HG03095 (cell line): Measurements from ENCODE around the gene VPS26C.
"Not testable (repeated sequence)": the region's sequence is repeated elsewhere in the genome, so short reads cannot be mapped to it uniquely, and the experiment has no call there.

Experiments
- ATAC-seq: cut with Tn5 transposase; IDR thresholded peaks from one replicate; pipeline ENCODE4 v1.9.1; 2021; ENCODE audit warnings: moderate library complexity; ENCODE audit not compliant: unreplicated experiment

VPS26C gene

DNA sequence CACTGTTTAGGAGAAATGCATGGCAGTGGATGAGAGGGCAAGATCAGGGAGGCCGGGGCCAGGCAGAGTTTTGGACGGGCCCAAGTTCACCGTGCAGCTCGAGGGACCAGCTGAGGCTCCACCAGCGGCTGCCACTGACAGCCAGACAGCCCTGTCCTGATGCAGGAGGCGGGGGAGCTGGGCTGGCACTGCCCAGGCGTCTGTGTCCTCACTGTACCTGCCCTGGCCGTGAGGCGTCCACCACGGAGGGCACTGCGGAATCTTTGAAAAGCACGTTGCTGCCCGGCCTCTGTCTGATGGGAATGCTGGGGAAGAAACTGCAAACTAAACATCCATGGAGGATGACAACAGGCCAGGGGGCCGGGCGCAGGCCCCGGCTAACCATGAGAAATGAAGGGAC lies 35.5 kb downstream of the VPS26C start:
- no peak for ATAC-seq

DNA sequence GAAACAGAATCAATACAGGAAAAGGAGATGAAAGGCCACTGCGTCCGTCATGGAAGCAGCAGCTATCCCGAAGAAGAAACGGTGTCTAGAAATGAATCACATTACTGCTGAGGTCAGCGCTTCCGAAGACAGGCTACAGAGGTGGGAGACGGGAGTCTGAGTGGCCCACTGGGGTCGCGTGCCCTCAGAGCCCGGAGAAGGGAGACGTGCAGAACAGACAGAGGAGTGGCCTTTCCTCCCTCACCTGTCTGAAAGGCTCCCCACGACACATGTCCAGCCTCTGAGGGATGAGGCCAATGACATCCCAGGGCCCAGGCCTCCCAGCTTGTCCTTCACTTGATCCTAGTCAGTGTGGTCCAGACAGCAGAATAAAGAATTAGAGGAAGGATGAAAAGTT lies 35.9 kb downstream of the VPS26C start:
- no peak for ATAC-seq

DNA sequence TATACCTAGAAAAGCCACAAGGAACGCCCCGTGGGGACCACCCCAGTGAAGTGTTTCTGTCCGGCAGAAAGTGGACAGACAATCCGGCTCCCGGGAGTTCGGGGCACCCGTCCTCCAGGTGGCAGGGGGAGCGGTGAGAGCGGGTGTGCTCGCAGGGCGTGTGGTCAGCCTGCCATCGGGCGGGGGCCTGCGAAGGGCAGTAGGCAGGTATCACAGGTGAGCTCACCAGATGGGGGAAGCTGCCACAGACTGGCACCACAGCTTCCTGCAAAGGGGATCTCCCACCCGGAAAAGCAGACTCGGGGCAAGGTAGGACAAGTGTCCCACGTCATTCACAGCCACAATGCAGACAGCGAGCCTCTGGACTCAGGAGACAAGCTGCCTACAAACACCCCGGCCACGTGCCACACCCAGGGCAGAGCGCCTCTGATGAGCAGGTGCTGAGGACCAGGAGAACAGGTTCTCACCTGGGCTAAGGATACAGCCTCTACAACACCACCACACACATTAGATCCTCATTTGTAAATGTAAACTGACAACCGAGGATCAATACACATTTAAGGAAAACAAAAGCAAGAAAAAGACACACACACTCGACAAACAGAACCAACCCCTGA lies 36.4 kb downstream of the VPS26C start:
- ATAC-seq: no peak

DNA sequence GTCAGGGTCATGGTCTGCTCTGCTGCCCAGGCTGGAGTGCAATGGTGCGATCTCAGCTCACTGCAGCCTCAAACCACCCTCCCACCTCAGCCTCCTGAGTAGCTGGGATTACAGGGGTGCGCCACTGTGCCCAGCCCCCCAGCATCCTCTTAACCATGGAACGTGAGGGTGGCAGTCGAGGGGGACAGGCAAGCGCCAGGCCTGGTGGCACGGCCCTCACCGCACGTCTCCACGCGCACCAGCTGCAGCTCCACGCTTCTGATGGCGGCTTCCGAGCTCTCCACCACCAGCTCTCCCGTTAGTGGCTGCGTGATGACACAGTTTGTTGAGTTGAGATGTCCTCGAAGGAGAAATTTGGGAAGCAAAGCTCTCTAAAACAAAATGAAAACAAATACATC lies 39.1 kb downstream of the VPS26C start:
- ATAC-seq: no peak

DNA sequence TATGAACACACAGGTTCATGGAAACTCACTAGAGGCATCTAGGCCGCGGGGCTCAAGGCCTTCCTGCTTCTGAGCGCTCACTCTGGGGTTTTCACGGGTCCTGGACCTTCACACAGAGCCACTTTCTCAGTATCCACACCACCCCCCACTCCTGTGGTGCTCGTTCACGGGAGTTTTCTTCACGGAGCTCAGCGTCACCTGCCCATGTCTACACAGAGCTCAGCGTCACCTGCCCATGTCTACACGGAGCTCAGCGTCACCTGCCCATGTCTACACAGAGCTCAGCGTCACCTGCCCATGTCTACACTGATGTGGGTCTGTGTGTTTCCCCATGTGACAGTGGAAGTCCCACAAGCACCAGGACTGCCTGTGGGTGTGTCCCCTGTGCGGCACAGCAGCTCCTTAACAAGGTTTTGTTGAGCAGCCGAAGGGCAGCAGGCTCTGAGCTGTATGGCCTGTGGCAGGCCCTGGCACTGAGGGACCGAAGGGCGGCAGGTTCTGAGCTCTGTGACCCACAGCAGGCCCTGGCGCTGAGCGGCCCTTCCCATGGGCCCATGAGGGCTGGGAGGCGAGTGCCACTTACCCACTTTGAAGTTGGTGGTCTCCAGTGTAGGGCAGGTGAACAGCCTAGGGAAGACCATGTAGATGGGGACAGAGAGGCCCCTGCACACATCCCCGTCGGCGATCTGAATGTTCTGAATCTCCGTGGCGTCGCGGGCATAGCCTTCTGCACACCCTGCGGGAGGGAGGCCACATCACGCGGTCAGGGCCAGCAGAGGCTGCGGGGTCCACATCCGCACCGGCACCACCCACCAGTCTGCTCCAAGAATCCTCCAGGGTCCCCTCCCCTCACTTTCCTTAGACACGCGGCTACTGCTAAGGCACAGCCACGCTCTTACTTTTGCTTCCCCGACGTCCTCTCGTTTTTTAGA lies 39.8 kb downstream of the VPS26C start:
- ATAC-seq: no peak

DNA sequence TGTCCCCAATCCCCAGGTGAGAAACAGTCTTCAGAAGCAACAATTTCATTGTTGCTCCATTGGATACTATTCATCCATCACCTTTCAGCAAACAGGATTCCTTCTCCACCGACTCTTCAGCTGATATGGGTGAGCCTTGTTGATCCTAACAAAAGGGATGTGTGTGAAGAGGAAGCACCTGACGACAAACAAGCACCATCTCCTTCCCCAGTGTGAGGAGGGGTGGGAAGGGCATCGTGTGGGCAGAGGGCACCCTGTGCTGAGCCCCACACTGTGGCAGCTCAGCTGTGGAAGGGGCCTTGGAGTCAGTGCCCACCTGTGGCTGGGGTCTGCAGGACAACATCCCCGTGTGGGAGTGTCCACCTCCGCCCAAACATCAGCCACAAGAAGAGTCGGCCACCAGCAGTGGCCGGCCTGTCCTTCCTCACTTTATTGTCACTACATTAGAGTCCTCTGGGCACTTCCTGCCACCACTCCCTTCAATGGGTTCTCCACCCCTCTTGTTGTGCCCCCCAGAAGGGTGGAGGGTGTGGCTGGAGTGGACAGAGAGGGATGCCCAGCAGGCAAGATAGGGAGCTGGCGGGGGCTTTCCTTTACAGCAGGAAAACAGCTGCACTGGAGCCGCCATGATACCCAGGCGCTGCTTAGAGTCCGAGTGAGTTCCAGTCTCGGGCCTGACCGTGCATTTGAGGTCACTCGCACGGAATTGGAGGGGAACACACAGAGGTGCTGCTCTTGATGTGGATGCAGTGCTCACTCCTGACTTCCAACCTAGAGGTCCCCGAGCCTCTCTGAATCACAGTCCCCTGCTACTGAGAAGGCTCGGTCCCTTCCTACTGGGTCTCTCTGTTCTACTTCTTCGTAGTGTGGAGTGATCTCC lies 40.9 kb downstream of the VPS26C start:
- no peak for ATAC-seq

DNA sequence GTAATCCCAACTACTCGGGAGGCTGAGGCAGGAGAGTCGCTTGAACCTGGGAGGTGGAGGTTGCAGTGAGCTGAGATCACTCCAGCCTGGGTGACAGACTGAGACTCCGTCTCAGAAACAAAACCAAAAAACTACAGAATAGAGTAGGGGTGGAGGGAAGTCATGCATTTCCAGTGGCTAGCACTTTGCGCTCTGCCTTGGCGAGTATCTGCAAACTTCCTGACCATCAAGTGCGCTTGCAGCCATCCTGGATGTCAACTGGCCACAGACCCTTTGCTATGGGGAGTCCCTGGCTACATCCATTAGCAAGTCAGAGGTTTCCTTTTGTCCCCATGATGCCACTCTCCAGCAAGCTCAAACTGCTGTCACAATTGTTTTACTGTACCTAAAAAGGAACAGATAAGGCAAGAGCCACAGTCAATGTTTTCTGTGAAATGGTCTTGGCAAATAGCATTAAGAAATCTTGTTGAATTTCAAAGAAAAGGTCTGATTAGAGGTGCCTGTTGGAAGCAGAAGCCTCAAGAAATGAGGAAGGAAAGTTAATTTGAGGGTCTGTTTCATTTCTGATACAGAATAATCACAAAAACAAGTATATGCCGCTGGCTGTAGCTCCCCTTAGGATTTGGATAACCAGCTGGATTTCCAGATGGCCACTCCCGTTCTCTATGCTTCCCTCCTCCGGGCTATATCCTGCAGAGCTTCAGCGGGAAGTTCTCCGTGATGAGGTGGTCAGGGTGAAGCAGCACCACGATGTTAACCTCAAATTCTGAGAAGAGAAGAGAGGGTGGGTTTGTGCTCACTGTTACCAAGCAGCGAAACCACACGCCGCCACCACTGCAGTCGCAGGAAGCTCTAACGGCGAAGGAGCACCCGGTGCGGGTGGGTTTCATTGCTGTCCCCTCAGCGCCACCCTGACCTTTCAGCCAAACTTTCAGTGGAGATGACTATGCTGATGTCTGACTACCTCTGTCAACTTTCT lies 42.0 kb downstream of the VPS26C start:
- ATAC-seq: no peak

DNA sequence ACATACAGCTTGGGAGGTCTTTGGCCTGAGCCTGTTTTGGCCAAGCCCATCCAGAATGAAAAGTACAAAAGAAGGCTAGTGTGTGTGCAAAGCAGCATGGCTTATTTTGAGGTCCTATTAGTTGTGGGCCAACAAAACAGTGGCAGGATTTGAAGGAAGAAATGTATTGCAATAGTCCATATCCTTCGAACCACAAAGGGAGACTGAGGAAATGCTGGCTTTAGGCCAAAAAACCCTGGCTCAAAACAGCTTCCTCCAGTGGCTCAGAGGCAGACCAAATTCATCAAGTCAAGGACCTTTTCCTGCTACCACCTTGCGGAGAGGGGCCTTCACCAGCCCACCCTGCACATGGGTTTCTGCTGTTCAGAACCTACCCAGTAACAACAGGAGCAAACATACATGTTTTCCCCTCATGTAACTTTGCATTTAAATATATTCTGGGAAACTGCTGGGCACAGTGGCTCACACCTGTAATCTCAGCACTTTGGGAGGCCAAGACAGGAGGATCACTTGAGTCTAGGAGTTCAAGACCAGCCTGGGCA lies 43.3 kb downstream of the VPS26C start:
- ATAC-seq: no peak

DNA sequence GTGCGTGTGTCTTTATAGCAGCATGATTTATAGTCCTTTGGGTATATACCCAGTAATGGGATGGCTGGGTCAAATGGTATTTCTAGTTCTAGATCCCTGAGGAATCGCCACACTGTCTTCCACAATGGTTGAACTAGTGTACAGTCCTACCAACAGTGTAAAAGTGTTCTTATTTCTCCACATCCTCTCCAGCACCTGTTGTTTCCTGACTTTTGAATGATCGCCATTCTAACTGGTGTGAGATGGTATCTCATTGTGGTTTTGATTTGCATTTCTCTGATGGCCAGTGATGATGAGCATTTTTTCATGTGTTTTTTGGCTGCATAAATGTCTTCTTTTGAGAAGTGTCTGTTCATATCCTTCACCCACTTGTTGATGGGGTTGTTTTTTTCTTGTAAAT lies 44.9 kb downstream of the VPS26C start:
- not testable (repeated sequence) for ATAC-seq

DNA sequence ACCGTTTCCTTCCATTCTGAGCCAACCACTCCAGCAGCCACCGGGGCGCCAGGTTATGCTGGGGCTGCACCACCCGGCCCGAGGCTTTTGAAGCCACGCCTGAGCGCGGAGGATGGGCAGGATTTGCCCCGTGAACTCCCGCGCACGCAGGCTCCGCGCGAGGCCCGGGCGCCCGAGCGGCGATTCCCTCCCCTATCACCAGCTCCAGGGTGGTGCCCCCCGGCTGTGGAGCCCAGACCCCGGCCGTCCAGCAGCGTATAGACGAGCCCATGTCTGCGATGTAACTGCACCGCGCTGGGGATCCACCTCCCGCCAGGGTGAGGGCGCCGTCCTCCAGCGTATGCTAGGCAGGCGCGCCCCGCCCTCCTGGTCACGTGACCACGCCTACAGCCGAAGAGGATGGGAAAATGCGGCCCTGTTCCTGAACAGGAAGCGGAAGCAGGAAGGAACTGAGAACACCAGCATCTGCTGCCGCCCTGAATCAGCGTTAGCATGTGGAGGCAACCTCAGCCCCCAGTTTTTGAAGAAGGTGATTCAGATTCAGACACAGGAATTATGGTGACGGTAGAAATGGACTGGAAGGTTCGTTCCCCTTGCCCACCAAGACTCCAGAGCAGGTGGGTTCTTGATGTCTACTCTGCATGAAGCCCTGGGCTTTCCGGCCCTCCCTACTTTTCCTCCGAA lies 46.0 kb downstream of the VPS26C start:
- ATAC-seq: peak; percentile 84

DNA sequence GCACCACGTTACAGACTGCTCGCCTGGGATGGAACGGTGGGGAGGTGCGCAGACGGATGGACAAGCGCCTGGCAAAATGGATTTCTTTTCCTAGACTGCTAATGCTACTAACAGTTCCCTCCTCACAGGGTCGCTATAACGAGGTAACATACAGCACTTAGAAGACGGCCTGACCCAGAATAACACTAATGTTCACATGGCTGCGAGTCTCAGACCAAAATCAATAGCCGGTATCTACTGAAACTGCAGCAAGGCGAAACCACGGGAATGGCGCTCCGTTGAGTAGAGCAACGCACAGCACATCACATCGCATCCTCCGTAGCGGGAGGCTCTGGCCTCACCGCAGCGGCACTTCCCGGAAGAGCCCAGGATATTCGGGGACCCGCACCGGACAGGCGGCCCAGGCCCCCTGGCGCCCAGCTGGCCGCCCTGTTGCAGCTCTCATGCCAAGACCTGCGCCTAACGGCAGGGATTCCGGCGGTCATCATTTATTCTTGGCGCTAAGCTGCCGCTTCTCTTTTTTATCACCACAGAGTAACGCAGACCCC lies 46.6 kb downstream of the VPS26C start:
- ATAC-seq: peak; percentile 31

DNA sequence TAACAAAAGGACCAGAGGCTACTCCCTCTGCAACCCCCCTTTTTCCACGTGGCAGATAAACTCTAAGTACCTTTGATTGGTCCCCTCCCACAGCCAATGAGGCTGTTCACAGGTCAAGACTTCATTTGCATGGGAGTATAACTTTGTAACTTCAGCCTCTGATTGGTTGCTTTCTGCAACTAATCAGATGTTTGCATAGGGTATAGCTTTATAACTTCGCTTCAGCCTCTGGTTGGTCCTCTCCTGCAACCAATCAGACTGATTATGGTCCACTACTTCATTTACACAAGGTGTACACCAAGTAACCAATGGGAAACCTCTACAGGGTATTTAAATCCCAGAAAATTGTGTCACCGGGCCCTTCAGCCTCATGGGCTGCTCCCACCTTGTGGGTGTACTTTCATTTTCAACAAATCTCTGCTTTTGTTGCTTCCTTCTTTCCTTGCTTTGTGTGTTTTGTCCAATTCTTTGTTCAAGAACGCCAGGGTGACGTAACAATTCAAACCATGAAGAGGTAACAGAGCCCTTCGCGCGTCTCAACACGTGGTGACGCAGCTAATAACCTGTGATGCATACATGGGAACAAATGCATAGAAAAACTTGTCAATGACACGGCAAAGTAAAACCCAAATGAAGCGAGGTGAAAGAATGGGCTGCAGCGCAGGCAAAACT lies 47.2 kb downstream of the VPS26C start:
- ATAC-seq: no peak

DNA sequence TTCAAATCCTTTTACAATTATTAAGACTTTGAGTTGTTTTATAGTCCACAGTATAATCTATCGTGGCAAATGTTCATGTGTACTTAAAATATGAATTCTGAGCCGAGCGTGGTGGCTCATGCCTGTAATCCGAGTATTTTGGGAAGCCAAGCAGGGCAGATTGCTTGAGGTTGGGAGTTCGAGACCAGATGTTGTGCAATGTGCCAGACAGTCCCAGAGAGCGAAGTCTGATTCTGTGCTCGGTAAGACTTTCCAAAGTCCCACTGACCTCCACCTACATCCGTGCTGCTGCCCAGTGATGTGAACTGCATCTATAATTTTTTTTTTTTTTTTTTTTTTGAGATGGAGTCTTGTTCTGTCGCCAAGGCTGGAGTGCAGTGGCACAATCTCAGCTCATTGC lies 52.2 kb downstream of the VPS26C start:
- ATAC-seq: no peak

DNA sequence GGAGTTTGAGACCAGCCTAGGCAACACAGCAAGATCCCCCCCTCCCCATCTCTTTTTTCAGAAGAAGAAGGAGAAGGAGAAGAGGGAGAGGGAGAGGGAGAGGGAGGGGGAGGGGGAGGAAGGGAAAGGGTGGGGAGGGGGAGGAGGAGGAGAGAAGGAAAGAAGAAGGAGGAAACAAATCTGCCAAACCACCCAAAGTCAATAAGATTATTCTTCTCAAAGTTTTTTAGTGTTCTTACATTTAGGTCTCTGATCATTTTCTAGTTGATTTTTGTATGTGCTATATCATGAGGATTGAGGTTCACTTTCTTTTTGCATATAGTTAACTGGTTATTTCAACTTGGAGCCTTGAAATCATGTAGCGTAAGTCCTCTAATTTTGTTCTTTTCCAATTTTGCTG lies 56.3 kb downstream of the VPS26C start:
- no peak for ATAC-seq

DNA sequence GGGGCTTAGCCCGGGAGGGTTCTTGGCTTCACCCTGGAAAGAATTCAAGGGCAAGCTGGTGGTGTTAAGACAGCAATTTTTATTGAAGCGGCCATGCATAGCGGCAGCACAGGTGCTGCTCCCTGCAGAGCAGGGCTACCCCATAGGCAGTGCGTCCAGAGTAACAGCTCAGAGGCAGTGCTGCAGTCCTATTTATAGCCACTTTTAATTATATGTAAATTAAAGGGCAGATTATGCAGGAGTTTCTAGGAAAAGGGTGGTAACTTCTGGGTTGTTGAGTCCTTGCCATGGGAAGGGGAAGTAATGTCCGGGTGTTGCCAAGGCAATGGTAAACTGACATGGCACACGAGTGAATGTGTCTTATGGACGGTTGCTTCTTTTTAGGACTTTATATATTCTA lies 57.0 kb downstream of the VPS26C start:
- ATAC-seq: no peak

DNA sequence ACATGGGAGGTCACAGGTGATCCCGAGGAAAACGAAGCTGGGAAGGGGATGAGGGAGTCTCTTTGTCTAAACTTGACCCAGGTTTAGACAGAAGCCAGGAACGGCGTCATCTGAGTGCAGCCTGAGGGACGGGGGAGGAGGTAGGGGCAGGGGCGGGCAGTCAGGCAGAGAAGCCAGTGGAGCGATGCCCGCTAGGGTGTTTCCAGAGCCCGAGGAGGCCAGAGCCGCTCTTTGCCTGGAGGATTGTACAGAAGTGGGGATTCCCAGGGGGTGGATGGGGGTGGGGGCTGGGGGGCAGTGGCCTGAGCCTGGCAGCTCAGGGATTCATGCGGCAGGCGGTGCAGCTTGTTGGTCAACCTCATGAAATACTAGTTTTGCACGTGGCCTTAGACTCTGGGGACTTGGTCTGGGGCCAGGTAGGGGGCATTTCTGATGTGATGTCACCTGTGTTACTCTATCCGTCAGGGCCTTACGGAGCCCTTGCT lies 58.4 kb downstream of the VPS26C start:
- peak; percentile 26 for ATAC-seq

DNA sequence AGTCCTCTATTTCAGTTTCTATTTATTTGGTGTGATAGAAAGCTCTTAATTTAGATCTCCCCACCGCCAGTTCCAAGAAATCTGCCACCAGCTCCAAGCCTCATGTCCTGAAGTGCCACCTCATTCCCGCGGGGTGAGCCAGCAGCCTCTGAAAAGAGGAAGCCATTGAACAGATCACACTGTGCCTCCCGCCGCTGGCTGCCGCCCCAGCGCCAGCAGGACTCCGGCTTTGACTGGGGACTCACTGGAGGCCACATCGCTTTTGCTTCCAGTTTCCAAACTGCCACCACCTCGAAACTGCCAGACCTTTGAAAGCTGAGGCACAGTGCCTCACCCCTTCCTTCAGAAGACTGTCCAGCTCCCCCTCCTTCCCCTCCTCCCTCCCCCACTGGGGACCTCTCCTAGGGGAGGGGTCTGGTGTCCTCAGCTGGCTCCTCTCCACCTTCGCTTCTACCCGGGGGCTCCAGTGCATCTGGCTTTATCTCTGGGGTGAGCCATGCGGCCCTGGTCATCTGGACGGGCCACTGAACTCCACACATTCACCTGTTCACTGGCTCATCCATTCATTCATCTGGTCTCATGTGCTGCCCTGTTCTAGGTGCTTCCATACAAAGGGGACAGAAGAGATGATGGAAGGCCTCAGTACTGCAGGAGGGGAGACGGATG lies 58.9 kb downstream of the VPS26C start:
- peak; percentile 60 for ATAC-seq

DNA sequence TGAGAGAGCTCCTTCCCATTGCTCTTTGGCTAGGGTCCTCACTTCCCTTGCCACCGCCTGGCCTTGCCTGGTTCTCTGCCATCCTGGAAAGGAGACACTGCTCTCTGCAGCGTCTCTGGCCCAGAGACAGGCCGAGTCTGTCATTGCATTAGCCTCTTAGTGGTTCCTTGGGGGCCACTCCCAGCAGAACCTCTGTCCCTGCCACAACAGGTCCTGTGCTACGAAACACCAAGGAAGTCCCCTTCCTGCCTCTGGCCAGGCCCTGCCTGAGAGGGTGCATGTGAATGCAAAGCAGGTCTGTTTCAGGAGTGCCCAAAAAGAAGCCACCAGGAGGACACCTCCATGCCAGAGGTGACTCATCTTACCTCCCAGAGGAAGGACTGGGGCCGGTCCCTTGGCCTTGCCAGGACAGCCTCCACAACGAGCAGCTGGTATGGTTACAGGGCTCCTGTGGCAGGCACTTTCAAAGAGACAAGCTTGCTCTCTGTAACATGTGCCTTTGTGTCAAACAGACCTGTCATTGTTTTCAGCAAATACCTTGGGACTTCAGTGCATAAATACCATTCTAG lies 59.6 kb downstream of the VPS26C start:
- ATAC-seq: peak; percentile 53
